ENCODE measurements around the gene CPNE7. TPM values are rescaled to one million over a fixed set of nuclear protein-coding genes. Genes with fewer than 3 reads are reported as not detected.

The CPNE7 gene
- total RNA-seq, 2 donors from 2014 or later, result 0.18 to 8.9 TPM

DNA sequence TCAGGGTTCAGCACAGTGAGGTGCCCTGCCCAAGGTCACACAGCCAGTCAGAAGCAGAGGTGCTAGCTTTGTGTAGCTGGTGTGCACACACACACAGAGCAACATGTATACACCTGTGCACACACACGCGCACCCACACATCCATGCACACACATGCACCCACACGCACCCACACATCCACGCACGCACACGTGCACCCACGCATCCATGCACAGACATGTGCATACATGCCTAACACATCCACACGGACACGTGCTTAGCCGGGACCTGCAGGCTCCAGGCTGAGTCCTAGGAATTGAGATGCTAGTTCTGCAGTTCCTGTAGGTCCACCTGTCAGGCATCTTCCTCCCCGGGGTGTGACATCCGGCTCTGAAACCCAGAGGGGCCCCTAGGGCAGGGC, 24.9 kb downstream of the CPNE7 start:
- no peak overlapping the region for H3K4me3 ChIP-seq
- no peaks in the 10 kb centered on the region for H3K9me3 ChIP-seq
- 46% methylated on average over 12 of the region's 12 CpGs for WGBS
- no peaks in the 10 kb centered on the region for H3K36me3 ChIP-seq
- no peak overlapping the region for H3K27ac ChIP-seq
- TF ChIP-seq POLR2AphosphoS5 (IDR thresholded peaks at IDR 0.05) (no peak), POLR2A (IDR thresholded peaks at IDR 0.05) (no peak)
- TF ChIP-seq, protein P1, sequence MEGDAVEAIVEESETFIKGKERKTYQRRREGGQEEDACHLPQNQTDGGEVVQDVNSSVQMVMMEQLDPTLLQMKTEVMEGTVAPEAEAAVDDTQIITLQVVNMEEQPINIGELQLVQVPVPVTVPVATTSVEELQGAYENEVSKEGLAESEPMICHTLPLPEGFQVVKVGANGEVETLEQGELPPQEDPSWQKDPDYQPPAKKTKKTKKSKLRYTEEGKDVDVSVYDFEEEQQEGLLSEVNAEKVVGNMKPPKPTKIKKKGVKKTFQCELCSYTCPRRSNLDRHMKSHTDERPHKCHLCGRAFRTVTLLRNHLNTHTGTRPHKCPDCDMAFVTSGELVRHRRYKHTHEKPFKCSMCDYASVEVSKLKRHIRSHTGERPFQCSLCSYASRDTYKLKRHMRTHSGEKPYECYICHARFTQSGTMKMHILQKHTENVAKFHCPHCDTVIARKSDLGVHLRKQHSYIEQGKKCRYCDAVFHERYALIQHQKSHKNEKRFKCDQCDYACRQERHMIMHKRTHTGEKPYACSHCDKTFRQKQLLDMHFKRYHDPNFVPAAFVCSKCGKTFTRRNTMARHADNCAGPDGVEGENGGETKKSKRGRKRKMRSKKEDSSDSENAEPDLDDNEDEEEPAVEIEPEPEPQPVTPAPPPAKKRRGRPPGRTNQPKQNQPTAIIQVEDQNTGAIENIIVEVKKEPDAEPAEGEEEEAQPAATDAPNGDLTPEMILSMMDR (IDR thresholded peaks at IDR 0.05), result no peak
- H3K27me3 ChIP-seq (replicated peaks; ENCODE audit: insufficient read depth), result no peaks in the 10 kb centered on the region
- no peak for DNase-seq (ENCODE audit: low spot score)
- intact Hi-C loops (cut with DNase I), result no loop called here
- no peaks in the 10 kb centered on the region for H3K4me1 ChIP-seq (replicated peaks)

DNA sequence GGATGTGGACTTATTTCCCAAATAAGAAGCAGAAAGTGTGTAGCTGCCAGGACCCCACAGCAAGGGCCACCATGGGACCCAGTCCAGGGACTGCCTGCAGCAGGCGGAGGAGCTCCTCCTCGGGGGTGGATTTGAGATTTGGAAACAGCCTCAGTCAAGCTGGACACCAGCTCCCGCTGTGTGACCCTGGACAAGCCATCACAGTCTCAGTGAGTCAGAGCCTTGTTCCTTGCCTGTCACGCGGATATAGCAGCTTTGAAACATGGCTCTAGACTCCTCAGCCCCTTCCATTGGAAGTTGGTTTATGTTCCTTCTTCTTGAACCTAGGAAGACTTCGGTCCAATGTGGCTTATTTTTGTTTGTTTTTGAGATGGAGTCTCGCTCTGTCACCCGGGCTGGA, 25.4 kb downstream of the CPNE7 start:
- DNase-seq (ENCODE audit: low spot score), result no peak
- H3K4me3 ChIP-seq, result no peak overlapping the region
- no peaks in the 10 kb centered on the region for H3K4me1 ChIP-seq (replicated peaks)
- no peak overlapping the region for H3K27ac ChIP-seq
- WGBS, result 78% methylated on average over 8 of the region's 8 CpGs
- no peaks in the 10 kb centered on the region for H3K9me3 ChIP-seq
- no peaks in the 10 kb centered on the region for H3K27me3 ChIP-seq (replicated peaks; ENCODE audit: insufficient read depth)
- TF ChIP-seq POLR2AphosphoS5 (IDR thresholded peaks at IDR 0.05) (no peak), POLR2A (IDR thresholded peaks at IDR 0.05) (no peak)
- TF ChIP-seq, protein P1 (IDR thresholded peaks at IDR 0.05), result no peak
- intact Hi-C loops (cut with DNase I), result no loop called here
- no peaks in the 10 kb centered on the region for H3K36me3 ChIP-seq

DNA sequence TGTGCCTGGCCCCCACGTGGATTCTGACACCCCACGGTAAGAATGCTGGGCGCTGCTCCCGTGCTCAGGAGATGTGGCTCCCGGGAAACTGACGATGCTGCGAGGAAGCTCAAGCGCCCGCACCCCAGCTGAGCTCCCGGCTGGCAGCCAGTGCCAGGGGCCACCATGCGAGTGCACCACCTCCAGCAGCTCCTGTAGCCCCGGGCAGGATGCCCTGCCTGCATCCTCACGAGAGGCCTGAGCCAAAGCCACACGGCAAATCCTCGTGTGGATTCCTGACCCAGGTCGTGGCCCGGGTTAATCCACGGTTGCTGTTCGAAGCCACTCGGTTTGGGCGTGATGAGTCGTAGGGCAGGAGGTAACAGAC, 26.3 kb downstream of the CPNE7 start:
- intact Hi-C loops (cut with DNase I), result no loop called here
- TF ChIP-seq POLR2A (IDR thresholded peaks at IDR 0.05) (no peak), POLR2AphosphoS5 (IDR thresholded peaks at IDR 0.05) (no peak)
- TF ChIP-seq, protein P1 (IDR thresholded peaks at IDR 0.05), result no peak
- H3K9me3 ChIP-seq, result no peaks in the 10 kb centered on the region
- H3K27me3 ChIP-seq (replicated peaks; ENCODE audit: insufficient read depth), result no peaks in the 10 kb centered on the region
- WGBS, result 51% methylated on average over 22 of the region's 22 CpGs
- no peak overlapping the region for H3K4me3 ChIP-seq
- H3K27ac ChIP-seq, result no peak overlapping the region
- H3K4me1 ChIP-seq (replicated peaks), result no peaks in the 10 kb centered on the region
- DNase-seq (ENCODE audit: low spot score), result no peak
- H3K36me3 ChIP-seq, result no peaks in the 10 kb centered on the region

DNA sequence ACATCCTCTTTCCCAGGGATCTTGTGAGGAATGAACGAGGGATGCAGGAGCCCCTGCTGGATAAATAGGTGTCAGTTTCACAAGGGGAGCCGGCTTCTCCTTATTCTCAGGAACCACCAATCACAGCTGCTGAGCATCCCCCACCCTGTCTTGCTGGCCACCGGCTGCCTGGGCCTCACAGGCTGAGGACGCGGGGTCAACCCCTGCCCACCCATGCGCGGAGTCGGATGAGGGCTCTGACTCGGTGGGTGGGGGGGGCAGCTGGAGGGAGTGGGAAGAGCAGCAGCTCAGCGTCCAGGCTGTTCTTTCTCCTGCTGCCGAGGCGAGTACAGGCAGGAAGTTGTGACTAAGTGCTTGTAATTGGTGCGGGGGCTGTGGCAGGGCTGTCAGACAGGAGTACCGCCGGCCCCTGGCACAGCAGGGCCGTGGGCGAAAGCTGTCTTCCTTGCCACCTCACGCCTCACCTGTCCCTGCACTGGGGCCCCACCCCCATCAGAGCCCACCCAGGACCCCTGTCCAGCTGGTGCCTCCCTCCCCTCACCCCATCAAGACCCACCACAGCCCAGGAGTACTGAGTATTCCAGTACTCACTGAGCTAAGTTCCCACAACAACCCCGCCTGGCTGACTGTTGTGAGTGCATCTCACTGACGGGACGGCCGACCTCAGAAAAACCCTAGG, 26.9 kb downstream of the CPNE7 start:
- H3K4me3 ChIP-seq, result no peak overlapping the region
- no peak for DNase-seq (ENCODE audit: low spot score)
- 3% methylated on average over 20 of the region's 22 CpGs for WGBS

More for the DNA sequence above, 26.9 kb downstream of the CPNE7 start:
- Histone ChIP-seq H3K27me3 (replicated peaks; ENCODE audit: insufficient read depth) (no peaks in the 10 kb centered on the region), H3K27ac (no peak overlapping the region), H3K9me3 (no peaks in the 10 kb centered on the region), H3K4me1 (replicated peaks) (no peaks in the 10 kb centered on the region), H3K36me3 (no peaks in the 10 kb centered on the region)
- intact Hi-C loops (cut with DNase I), result no loop called here
- TF ChIP-seq POLR2A (IDR thresholded peaks at IDR 0.05), result no peak
- TF ChIP-seq, protein P1 (IDR thresholded peaks at IDR 0.05), result no peak
- no peak for TF ChIP-seq POLR2AphosphoS5 (IDR thresholded peaks at IDR 0.05)
